Amygdala (tissue), 56 donors: ENCODE measurements around the gene NAA10.

ENCODE experiments used
- DNase-seq, 56 donors: peaks; one replicate each; lab custom pipeline; 2025; lab: John Stamatoyannopoulos, UW

The NAA10 gene

DNA sequence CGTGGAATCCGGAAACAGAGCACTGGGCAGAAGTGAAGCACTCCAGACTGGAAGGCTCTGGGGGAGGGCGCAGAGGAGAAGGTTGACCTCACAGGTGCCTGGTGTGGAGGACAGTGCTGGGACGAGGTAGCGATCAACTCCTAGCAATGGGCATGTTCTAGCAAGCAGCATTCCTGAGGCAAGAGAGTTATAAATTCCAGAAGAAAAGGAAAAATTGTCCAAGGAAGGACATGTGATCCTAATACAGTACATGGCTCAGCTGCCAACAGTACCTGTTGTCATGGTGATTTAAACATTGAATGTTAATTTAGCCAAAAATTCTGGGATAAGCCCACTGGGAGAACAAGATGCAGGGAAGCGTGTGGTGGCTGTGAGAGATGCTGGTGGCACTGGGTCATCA, 17.0 kb downstream of the NAA10 start:
- DNase-seq: no peak

DNA sequence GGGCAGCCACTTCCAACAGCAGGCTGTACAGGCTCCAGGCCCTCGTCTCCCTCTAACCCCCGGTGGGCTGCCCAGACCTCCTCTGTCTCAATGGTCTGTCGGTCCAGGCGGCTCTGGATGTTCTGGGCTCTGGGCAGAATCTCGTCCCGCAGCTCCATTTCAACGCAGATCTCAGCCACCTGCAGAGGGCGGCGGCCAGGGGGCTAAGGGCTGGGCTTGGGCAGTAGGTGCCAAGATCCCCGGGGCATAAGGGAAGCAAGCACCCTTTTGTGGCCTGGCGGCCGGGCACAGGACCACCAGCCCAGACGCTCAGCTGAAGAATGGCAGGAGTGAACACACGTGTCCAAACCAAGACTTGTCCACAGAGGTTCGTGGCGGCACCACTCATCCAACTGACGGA, 21.1 kb downstream of the NAA10 start:
- no peak for DNase-seq

DNA sequence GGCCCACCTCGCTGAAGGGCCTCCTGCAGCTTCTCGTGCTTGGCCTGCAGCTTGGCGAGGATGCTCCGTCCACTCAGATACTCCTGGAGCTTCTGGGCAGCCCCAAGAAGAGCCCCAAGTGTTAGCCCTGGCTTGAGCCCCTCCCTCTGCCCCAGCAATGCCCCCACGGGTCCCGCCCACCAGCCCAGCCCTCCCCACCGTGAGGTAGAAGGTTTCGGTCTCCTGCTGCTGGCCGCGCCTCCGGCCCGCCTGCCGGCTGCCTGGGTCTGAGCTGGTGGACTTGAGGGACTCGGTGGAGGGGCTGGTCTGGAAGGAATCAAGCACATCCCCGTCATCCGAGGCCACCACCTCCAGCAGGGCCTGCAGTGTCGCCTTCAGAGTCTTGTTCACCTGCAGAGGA, 21.6 kb downstream of the NAA10 start:
- DNase-seq: no peak

DNA sequence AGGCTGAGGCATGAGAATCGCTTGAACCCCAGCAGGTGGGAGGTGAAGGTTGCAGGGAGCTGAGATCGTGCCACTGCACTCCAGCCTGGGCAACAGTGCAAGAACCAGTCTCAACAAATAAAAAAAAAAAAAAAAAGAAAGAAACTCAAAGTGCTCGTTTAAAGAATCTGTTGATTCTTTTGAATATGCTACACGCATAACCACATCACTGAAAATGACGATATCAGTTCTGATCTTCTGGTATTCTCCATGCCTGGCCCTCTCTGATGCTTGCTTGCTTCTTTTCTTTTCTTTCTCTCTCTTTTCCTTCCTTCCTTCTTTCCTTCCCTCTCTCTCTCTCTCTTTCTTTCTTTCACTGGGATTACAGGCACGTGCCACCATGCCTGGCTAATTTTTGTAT, 23.0 kb downstream of the NAA10 start:
- DNase-seq: no peak

DNA sequence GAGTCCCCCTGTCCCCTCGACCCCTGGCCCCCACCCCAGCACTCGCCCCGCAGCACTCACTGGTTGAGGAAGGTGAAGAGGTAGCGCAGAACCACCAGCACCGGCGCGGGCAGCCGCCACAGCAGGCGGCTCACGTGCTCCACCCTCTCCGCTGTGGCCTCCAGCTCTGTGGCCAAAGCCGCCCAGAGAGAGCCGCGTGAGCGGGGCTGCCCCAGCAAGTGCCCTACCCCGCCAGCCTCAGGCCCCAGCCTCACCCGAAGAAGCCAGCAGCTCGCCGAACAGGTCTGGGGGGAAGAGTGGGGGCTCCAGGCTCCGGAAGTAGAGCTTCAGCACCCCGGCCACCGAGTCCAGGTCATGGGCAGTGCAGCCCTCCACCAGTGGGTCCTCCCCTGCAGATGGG, 24.4 kb downstream of the NAA10 start:
- DNase-seq: no peak

DNA sequence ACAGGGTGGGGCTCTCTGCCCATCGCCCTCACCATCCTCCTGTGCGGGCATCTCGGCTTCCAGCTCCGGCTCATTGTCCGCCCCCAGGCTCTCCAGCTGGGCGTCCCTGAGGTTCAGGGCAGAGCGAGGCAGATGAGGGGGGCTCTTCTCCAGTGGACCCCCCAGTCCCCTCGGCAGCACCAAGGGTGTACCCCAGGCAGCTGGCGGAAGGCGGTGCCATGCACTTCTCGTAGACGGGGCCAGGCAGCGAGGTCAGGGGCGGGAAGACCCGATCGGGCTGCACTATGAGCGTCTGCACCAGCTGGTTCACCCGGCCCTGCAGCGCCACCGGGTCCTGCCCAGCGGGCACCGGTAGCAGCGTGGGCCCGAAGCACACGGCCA, 24.9 kb downstream of the NAA10 start:
- DNase-seq: no peak

DNA sequence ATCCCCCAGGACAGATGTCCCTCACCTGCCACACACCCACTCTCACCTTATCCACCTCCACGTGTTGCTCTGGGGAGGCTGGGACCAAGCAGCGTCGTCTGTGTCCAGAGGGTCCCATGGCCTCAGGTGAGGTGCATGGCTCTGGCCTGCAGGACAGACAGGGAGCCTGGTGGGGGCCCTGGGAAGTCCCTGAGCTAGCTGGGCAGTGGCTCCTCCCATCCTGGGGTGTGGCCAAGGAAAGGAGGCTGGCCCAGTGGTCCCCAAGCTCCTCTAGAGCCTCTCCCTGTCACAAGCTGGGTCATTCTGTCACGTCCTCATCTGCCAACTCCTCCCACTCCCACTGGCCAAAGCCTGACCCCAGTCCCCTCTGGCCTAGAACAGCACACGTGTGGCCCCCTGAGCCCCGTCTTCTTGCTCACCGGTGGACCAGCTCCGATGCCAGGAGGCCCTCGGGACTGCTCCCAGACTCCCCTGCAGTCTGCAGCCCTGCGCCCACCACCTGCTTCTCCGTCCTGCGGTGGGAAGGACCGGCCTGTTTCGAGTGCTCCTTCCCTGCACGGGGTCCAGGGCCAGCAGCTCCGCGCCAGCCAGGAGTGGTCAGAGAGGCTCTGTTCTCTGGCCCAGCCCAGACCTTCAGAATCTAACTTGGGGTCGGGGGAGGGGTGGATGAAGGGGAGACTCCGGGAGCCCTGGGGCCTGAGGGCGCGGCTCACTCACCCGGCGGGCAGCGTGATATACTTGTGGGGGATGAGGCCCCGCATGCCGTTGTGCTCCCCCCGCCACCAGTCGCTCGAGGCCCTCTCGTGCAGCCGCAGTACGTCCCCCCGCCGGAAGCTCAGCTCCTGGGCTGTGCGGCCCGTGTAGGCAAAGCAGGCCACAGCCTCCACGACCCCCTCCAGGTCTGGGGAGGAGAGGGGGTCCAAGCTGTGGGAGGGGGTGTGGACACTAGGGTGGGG, 25.5 kb downstream of the NAA10 start:
- DNase-seq: no peak

DNA sequence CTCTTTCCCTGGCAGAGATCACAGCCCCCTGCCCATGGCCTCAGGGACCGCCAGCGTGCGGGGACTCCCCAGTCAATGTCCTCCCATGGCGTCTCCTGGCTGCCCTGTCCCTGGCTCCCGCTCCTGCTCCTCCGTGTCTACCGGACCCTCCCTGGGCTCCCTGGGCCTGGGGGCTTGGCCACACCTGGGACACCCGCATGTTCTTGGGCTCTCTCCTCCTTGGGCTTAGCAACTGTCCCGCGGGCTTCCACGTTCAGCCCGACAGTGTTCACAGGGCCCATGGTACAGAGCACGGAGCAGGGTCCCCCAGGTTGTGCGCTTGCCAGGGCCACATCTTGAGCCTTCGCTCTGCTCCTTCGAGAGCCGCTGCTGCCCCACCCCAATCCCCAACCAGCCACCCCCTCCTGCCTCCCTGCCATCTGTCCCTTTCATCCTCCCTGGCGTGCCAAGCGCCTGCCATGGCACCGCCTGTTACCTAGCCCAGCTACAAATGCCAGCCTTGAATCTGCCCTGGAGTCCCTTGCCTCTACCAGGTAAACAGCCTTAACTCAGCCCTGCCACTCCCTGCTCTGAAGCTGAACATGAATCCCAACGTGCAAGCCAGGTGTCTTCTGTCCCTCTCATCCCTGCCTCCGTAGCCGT, 26.5 kb downstream of the NAA10 start:
- DNase-seq: no peak

DNA sequence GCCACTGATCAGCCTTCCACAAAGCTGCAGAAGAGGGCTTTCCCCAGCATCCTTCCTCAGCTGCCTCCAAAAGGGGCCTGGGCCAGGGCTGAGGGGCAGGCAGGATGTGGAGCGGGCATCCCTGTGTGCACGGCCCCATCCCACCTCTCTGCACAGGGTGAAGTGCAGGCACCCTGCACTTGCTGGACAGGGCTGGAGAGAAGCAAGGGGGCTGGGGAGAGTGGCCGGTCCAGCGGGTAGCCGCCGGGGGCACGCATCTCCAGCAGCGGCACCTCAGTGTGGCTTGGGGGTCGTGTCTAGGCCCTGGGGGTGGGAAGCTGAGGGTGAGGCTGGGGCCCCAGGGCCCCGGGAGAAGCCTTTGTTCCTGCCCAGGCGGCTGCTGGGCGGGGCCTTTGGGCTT, 27.4 kb downstream of the NAA10 start:
- no peak for DNase-seq

DNA sequence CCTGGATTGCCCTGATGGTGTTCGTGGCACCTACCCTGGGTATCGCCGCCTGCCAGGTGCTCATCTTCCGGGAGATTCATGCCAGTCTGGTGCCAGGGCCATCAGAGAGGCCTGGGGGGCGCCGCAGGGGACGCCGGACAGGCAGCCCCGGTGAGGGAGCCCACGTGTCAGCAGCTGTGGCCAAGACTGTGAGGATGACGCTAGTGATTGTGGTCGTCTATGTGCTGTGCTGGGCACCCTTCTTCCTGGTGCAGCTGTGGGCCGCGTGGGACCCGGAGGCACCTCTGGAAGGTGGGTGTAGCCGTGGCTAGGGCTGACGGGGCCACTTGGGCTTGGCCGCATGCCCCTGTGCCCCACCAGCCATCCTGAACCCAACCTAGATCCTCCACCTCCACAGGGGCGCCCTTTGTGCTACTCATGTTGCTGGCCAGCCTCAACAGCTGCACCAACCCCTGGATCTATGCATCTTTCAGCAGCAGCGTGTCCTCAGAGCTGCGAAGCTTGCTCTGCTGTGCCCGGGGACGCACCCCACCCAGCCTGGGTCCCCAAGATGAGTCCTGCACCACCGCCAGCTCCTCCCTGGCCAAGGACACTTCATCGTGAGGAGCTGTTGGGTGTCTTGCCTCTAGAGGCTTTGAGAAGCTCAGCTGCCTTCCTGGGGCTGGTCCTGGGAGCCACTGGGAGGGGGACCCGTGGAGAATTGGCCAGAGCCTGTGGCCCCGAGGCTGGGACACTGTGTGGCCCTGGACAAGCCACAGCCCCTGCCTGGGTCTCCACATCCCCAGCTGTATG, 28.5 kb downstream of the NAA10 start:
- no peak for DNase-seq

DNA sequence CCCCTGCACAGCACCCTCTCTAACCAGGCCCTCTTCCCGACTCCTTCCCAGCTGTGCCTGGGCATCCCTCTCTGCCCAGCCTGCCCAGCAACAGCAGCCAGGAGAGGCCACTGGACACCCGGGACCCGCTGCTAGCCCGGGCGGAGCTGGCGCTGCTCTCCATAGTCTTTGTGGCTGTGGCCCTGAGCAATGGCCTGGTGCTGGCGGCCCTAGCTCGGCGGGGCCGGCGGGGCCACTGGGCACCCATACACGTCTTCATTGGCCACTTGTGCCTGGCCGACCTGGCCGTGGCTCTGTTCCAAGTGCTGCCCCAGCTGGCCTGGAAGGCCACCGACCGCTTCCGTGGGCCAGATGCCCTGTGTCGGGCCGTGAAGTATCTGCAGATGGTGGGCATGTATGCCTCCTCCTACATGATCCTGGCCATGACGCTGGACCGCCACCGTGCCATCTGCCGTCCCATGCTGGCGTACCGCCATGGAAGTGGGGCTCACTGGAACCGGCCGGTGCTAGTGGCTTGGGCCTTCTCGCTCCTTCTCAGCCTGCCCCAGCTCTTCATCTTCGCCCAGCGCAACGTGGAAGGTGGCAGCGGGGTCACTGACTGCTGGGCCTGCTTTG, 29.2 kb downstream of the NAA10 start:
- no peak for DNase-seq

DNA sequence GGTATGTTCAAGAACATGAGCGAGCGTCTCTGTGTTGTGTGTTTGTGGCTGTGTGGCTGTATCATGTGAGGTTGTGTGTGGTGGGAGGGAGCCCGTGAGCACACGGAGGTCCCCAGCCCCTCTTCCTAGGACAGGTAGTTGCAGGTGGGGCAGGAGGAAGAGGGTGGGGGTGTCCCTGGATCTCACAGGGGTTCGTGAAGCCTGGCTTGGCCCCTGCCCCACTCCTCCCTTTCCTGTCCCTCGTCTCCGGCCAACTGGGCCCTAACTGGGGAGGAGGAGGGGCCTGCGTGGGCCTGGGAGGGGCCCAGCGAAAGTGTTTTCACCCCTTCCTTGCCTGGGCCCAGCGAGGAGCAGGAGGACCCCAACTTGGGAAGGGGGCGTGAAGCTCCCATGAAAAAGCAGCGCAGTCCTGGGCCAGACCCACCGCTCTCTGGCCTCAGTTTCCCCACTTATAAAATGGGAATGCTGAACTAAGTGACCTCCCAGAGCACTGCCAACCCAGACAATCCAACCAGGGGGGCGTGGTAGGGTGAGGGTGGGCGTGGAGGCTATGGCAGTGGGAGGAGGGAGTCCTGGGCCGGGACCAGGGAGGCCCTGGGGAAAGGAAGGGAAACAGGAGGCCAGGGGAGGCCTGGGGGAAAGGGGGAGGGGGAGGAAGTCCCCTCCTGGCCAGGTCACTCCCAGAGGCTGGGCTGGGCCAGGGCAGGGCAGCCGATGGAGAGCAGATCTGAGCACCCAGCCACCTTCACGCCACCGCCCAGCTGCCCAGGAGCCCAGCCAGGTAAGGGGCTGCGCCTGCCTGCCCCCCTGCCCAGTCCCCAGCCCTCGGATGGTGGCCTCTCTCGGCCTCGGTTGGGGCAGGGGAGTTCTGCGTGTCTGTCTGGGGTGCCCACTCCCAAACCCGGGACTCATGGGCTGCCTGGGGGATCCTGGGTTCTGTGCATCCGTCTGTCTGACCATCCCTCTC, 30.6 kb downstream of the NAA10 start, which contains the start of gene AVPR2:
AVPR2 (plus strand) TSS at position 683 of the 967 bp plus-strand sequence. CDS start 473 bp downstream, outside the sequence.
- no peak for DNase-seq

DNA sequence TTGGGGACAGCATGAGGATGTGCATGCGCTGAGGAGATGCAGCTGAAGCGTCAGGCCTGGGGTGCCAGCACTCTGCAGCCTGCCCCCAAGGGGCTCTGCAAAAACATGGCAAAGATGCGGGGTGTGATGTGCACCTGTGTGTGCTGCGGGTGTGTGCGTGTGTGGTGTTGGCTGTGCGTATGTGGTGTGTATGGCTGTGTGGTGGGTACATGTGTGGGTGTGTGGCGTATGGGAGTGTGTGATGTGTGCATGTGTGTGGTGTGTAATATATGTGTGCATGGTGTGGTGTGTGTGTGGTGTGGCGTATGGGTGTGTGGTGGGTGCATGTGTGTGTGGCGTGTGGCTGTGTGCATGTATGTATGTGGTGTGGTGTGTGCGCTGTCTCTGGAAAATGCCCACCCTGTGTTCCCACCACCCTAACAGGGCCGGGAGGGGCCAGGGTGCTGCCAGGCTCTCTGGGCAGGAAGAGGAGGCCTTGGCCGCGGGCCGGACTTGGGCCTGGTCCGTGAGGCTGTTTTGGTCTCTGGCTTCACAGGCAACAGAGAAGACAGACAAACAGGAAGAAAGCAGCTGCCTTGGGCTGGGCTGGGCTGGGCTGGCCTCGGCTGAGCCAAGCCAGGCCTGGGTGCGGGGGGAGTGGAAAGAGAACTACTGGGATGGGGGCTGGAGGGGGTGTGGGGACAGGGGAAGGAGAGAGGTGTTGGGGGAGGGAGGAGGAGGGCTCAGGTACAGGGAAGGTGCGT, 31.4 kb downstream of the NAA10 start:
- no peak for DNase-seq

DNA sequence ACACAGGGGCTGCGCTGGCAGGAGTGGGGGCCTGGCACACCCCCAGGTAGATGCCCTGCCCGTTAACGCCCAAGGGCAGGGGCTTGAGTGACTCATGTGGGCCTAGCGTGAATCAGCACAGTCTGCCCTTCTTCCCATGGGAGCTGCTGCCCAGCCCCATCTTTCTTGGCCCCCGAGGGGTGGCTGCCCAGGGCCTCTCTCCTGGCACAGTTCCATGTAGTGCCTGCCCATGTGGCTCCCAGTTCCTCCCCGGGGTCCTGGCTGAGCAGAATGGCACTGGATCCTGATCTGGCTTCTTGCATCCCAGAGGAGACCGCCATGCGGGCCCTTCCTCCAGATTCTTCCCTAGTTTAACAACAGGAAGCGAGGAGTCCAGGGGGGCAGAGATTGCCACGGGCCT, 32.5 kb downstream of the NAA10 start:
- DNase-seq: no peak

DNA sequence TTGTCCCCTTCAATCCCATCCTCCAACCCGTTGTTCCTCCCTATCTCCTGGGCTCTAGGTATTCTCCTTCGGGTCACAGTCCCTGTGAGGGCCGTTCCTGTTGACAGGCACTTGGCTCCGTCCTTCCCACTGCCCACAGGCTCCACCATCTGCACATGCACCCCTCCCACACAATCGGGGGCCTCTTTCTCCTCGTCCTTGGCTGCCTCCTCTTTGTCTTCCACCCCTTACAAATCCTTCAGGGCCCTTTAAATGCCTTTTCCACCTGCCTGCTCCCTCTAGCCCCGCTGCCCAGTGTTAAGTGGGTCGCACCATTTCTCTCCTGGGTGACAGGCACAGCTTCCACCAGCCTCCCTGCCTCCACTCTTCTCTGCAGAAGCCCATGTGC, 33.1 kb downstream of the NAA10 start:
- DNase-seq: no peak

DNA sequence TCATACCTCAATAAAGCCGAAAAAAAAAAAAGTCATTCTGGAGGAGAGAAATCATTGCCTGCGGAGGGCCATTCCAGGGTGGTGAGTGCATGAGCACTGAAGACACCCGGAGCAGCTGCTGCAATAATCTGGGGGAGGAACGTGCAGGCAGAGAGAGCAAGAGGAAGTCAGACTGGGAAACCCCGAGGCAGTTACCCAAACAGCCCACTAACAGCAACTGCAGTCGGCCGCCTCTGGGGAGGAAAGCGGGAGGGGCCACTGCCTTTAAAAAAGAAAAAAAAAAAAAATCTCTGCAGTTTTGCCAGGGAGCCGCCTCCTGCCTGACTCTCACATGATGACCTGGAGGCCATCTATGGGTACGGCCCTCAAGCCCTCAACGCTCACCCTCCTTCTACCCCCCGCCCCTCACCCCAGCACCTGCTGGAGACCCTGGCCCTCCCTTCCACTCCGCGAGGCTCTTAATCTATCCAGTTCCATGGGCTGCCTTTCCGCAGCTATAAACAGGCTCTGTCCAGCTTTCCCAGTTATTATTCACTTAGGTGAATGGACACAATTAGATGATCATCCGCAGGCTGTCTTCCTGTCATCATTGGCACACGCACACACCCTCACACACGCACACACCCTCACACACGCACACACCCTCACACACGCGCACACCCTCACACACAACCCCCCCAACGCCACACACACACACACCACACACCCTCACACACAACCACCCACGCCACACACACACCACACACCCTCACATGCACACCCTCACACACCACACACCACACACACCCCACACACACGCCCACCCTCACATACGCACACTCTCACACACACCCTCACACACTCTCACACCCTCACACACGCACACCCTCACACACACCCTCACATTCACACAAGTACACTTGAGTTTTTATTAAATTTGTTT, 33.7 kb downstream of the NAA10 start:
- peak in 1 of 56 donors; percentile 16 for DNase-seq

DNA sequence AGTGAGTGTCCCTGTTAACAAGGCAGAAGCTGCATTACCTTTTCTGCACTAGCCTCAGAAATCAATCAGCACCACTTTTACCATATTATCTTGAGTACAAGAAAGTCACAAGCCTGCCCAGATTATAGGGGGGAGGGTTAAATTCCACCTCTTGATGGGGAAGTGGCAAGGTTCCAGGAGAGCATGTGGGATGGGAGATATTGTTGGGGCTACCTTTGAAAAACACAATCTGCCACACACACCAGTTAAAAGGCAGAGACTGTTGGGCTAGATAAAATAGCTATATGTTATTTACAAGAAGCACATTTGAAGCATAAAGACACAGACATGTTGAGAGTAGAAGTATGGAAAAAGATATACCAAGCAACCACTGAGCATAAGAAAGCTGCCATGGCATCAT, 36.9 kb downstream of the NAA10 start:
- no peak for DNase-seq

DNA sequence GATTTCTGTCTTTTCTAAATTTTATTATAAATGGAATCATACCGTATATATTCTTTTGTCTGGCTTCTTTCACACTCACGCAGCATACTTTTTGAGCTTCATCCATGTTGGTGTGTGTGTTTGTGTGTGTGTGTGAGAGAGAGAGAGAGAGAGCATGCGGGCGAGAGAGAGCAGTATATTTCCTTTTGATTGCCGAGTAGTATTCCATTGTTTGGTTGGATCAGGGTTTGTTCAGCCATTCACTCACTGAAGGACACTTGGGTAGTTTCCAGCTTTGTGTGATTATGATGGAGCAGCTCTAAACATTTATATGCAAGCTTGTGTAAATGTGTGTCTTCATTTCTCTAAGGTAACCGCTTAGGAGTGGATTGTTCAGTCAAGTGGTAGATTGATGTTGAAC, 45.7 kb downstream of the NAA10 start:
- DNase-seq: no peak
